K562 (cell line): ENCODE results near the gene SLAIN2. TPM values are rescaled to one million over a fixed set of nuclear protein-coding genes. Genes with fewer than 3 reads are reported as not detected.

Experiments
- ATAC-seq: fragments of 200-7000 bp; cut with Tn5 transposase; 3 replicates; pipeline ENCODE4 v1.9.1; 2020; ENCODE audit warnings: moderate library complexity
- BruUV-seq: library from RNA; stranded (reverse); fragments of 400-500 nt; replicated peaks from 2 replicates; lab custom pipeline; 2021; lab: Mats Ljungman, UMichigan
- CTCF ChIA-PET: fragments of 300-600 bp; formaldehyde crosslinking; extraction: SDS; loops from one replicate; lab custom pipeline; 2021; ENCODE audit warnings: low intra/inter-chr PET ratio; lab: Yijun Ruan, JAX
- POLR2A ChIA-PET: fragments of 300-600, 350-650 bp; sonication (Branson Sonifier 250); formaldehyde crosslinking; extraction: SDS; loops from one replicate; lab custom pipeline; 2021; ENCODE audit warnings: antibody characterized with exemption, inconsistent platforms; lab: Yijun Ruan, JAX
- DNase-seq, 4 experiments: peaks; one replicate each; pipeline versions ENCODE4 v3.0.0 to v3.0.0-alpha.2; 2011 to 2018; ENCODE audit warnings: low spot score in 3 of 4, mixed read lengths in 3 of 4; ENCODE audit errors: extremely low read depth in 1 of 4
- FAIRE-seq: peaks from 2 replicates; lab custom pipeline; 2011; peaks lifted over from hg19 to GRCh38; lab: Jason Lieb, UNC
- H2AFZ ChIP-seq: 2 replicates; pipeline ENCODE4 v1.6.0; 2011; ENCODE audit warnings: low read depth, low read length, control low read depth, inconsistent platforms
- H3K27ac ChIP-seq: fragments of 200-600 bp; 3 replicates; pipeline ENCODE4 v1.8.0; 2011; ENCODE audit warnings: low read depth, mild to moderate bottlenecking, control low read depth, inconsistent platforms, low read length, moderate library complexity, mixed read lengths; ENCODE audit errors: extremely low read depth
- H3K27me3 ChIP-seq, 2 experiments: fragments of 300-600 bp in 1 of 2; 2 replicates in 1 of 2; 3 replicates in 1 of 2; pipeline versions ENCODE4 v1.6.0 to v1.8.0; 2011; ENCODE audit warnings: inconsistent platforms in 2 of 2, low read length in 2 of 2, mild to moderate bottlenecking in 1 of 2, mixed read lengths in 1 of 2, moderate library complexity in 1 of 2; ENCODE audit not compliant: control insufficient read depth in 2 of 2, insufficient read depth in 2 of 2
- H3K36me3 ChIP-seq: fragments of 300-600 bp; 3 replicates; pipeline ENCODE4 v1.8.0; 2011; ENCODE audit warnings: mild to moderate bottlenecking, low read length, inconsistent platforms; ENCODE audit not compliant: control insufficient read depth, insufficient read depth
- H3K4me1 ChIP-seq, 2 experiments: fragments of 200-600 bp in 1 of 2; replicated peaks in 1 of 2; 2 replicates in 1 of 2; 3 replicates in 1 of 2; pipeline versions ENCODE4 v1.5.1 to v1.8.0; 2011; ENCODE audit warnings: inconsistent platforms in 2 of 2, low read length in 2 of 2, mild to moderate bottlenecking in 1 of 2, mixed read lengths in 1 of 2, moderate library complexity in 1 of 2; ENCODE audit not compliant: control insufficient read depth in 2 of 2, insufficient read depth in 2 of 2
- H3K4me2 ChIP-seq: 2 replicates; pipeline ENCODE4 v1.6.1; 2011; ENCODE audit warnings: low read length, control low read depth, inconsistent platforms, mixed read lengths; ENCODE audit not compliant: insufficient read depth
- H3K4me3 ChIP-seq: fragments of 200-600 bp; sonication (generic), shearing (Covaris generic); 2 replicates; pipeline ENCODE4 v1.5.1; 2016; ENCODE audit warnings: control low read depth, inconsistent platforms
- H3K79me2 ChIP-seq: fragments of 200-600 bp; 3 replicates; pipeline ENCODE4 v1.8.0; 2011; ENCODE audit warnings: low read length, inconsistent platforms; ENCODE audit not compliant: control insufficient read depth, insufficient read depth
- H3K9ac ChIP-seq, 2 experiments: 2 replicates each; pipeline versions ENCODE4 v1.6.0 to v1.6.1; 2011; ENCODE audit warnings: low read depth in 2 of 2, low read length in 2 of 2, control low read depth in 1 of 2, inconsistent platforms in 1 of 2, mild to moderate bottlenecking in 1 of 2, mixed read lengths in 1 of 2; ENCODE audit not compliant: insufficient read depth in 1 of 2
- H3K9me1 ChIP-seq: one replicate; pipeline ENCODE4 v1.6.0; 2011; ENCODE audit warnings: inconsistent platforms, mild to moderate bottlenecking, low read length, moderate library complexity; ENCODE audit not compliant: control insufficient read depth, insufficient read depth
- H3K9me3 ChIP-seq: replicated peaks from 2 replicates; pipeline ENCODE4 v1.5.1; 2011; ENCODE audit warnings: low read depth, low read length, inconsistent platforms; ENCODE audit not compliant: control insufficient read depth, insufficient read depth
- H4K20me1 ChIP-seq: replicated peaks from 2 replicates; pipeline ENCODE4 v1.6.1; 2011; ENCODE audit warnings: low read length, inconsistent platforms, mixed read lengths; ENCODE audit not compliant: control insufficient read depth, insufficient read depth
- CBFA2T3 ChIP-seq: fragments of 450-650 bp; IDR thresholded peaks from 2 replicates; pipeline ENCODE4 v1.6.1; 2017
- CTCF ChIP-seq, 3 experiments: IDR thresholded peaks in 2 of 3; conservative IDR thresholded peaks in 1 of 3; 2 replicates each; pipeline ENCODE4 v1.5.1; 2011 to 2012; ENCODE audit warnings: low read length in 3 of 3, mild to moderate bottlenecking in 3 of 3, control low read depth in 2 of 3, improper control_type of control experiment in 1 of 3, inconsistent platforms in 1 of 3, low read depth in 1 of 3, mixed read lengths in 1 of 3, moderate library complexity in 1 of 3; ENCODE audit not compliant: insufficient read depth in 2 of 3
- RBM25 ChIP-seq: fragments of 200-400 bp; formaldehyde crosslinking; IDR thresholded peaks from 2 replicates; pipeline ENCODE4 v1.6.1; 2018; ENCODE audit warnings: low read length, low read depth, moderate library complexity; ENCODE audit not compliant: severe bottlenecking
- WGBS: fragments of 100-300 bp; shearing (Covaris generic); methylation state at CpG from one replicate; pipeline ENCODE4 v1.1.6; 2016; ENCODE audit warnings: low coverage, mixed read lengths; ENCODE audit not compliant: insufficient coverage; ENCODE audit errors: missing lambda C conversion rate; 5-methylcytosine and 5-hydroxymethylcytosine counted together
- in situ Hi-C: fragments of 300-500 bp; cut with MboI; formaldehyde crosslinking; loops from 4 replicates; pipeline ENCODE4 v1.15.0; 2018; ENCODE audit warnings: inconsistent platforms, mixed read lengths
- intact Hi-C: fragments of 100-400 bp; cut with micrococcal nuclease; formaldehyde crosslinking; loops from 2 replicates; pipeline ENCODE4 v1.14.2; 2022
- polyA plus RNA-seq, 8 experiments: library from polyadenylated mRNA; depleted of rRNA in 4 of 8; stranded (reverse) in 5 of 8; unstranded in 3 of 8; fragments of >200 nt; fragmentation: Nextera tagmentation in 2 of 8; fragmentation: Illumina TruSeq in 1 of 8; extraction: Ambion mirVana in 2 of 8; extraction: Trizol in 1 of 8; gene quantifications; 2 replicates each; pipeline versions ENCODE4 v1.2.1 to v1.2.3, GENCODE V29; 2011 to 2014; ENCODE audit warnings: inconsistent platforms in 1 of 8, missing spikeins in 1 of 8
- total RNA-seq, 7 experiments: library from RNA; depleted of rRNA in 6 of 7; stranded (reverse); fragments of >200 nt in 6 of 7; fragmentation: Illumina TruSeq in 2 of 7; extraction: Trizol in 2 of 7; gene quantifications; 2 replicates each; pipeline versions ENCODE4 v1.2.1 to v1.2.3, GENCODE V29; 2011 to 2021; ENCODE audit warnings: low replicate concordance in 1 of 7
- TF ChIP-seq, protein P1 (sequence below): fragments of 450-650 bp; formaldehyde crosslinking; IDR thresholded peaks from 2 replicates; pipeline ENCODE4 v1.4.0; 2020; ENCODE audit warnings: mild to moderate bottlenecking, mixed read lengths
- TF ChIP-seq, protein P2 (sequence below), 2 experiments: fragments of 250-450 bp in 1 of 2; fragments of 450-650 bp in 1 of 2; sonication (Bioruptor Pico) in 1 of 2; IDR thresholded peaks; 2 replicates each; pipeline versions ENCODE4 v1.6.1 to v1.8.0; 2016 to 2021; ENCODE audit warnings: mild to moderate bottlenecking in 2 of 2, moderate library complexity in 2 of 2, missing compliant biosample characterization in 1 of 2, missing genetic modification characterization in 1 of 2

SLAIN2 gene
- total and polyA plus RNA-seq, 9 of the 15 experiments (the other 6 are each of a cell fraction or from before 2014, with no cell fraction given): 3.5 to 116 (median 35.0) TPM

DNA sequence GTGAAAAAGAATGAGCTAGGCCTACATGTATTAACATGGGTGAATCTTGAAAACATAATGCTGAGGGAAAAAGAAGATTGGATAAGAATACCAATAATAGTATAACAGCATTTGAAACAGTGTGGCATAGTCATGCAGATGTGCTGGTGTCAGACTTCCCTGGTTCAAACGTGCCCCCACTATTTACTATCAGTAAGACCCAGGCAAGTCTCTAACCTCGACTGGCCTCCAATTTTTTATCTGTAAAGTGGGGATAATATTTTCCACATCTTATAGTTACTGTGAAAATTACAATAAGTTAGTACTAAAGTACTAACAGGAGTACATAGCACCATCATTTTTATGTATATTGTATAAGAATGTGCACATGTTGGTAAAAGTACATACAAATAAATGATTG is 17.0 kb upstream of the SLAIN2 start:
- H3K4me3 ChIP-seq: no peak overlapping the region
- in situ Hi-C loops: no loop called here
- no peak for TF ChIP-seq CTCF (IDR thresholded peaks at IDR 0.05 in 2 of 3, conservative IDR thresholded peaks at IDR 0.05 in 1 of 3; ENCODE audit: insufficient read depth in 2 of 3, low read depth in 1 of 3, low read length in 3 of 3)
- TF ChIP-seq, protein P1, sequence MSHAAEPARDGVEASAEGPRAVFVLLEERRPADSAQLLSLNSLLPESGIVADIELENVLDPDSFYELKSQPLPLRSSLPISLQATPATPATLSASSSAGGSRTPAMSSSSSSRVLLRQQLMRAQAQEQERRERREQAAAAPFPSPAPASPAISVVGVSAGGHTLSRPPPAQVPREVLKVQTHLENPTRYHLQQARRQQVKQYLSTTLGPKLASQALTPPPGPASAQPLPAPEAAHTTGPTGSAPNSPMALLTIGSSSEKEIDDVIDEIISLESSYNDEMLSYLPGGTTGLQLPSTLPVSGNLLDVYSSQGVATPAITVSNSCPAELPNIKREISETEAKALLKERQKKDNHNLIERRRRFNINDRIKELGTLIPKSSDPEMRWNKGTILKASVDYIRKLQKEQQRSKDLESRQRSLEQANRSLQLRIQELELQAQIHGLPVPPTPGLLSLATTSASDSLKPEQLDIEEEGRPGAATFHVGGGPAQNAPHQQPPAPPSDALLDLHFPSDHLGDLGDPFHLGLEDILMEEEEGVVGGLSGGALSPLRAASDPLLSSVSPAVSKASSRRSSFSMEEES (CRISPR knock-in tag): no peak
- TF ChIP-seq CBFA2T3: peak; percentile 38
- peak; percentile 37 for TF ChIP-seq RBM25
- TF ChIP-seq, protein P2, sequence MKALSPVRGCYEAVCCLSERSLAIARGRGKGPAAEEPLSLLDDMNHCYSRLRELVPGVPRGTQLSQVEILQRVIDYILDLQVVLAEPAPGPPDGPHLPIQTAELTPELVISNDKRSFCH (CRISPR knock-in tag; IDR thresholded peaks at IDR 0.05): no peak
- TF ChIP-seq, protein P2 (tag; IDR thresholded peaks at IDR 0.05): no peak
- TF ChIP-seq, all 486 proteins: peak for 2
- Histone ChIP-seq H3K4me1 (peaks cover 0 to 9% of the 10 kb centered on the region in 2 experiments; a peak in 3 of 5 replicates), H3K9me3 (no peaks in the 10 kb centered on the region), H3K27ac (no peak overlapping the region), H3K36me3 (no peaks in the 10 kb centered on the region), H3K27me3 (no peaks in the 10 kb centered on the region), H2AFZ (no peak overlapping the region), H3K9me1 (no peaks in the 10 kb centered on the region), H3K79me2 (no peaks in the 10 kb centered on the region), H3K4me2 (no peak overlapping the region), H4K20me1 (no peaks in the 10 kb centered on the region), H3K9ac (no peak overlapping the region)
- ChIA-PET CTCF (no interaction called here), POLR2A (no interaction called here)
- DNase-seq (no peak), ATAC-seq (no peak), FAIRE-seq (no peak)
- intact Hi-C loops: no loop called here
- 3% methylated on average over 2 of the region's 2 CpGs for WGBS
- BruUV-seq: no TSS peak
